22Rv1 (cell line): ENCODE results near the gene MTMR6.

Experiments
- ZFX ChIP-seq: fragments of 450-650 bp; IDR thresholded peaks from 2 replicates; pipeline ENCODE4 v1.6.1; 2017; ENCODE audit warnings: antibody characterized with exemption, borderline replicate concordance
- TF ChIP-seq, protein P1 (sequence below): fragments of 450-650 bp; IDR thresholded peaks from 2 replicates; pipeline ENCODE4 v1.5.1; 2017; ENCODE audit warnings: mild to moderate bottlenecking

DNA sequence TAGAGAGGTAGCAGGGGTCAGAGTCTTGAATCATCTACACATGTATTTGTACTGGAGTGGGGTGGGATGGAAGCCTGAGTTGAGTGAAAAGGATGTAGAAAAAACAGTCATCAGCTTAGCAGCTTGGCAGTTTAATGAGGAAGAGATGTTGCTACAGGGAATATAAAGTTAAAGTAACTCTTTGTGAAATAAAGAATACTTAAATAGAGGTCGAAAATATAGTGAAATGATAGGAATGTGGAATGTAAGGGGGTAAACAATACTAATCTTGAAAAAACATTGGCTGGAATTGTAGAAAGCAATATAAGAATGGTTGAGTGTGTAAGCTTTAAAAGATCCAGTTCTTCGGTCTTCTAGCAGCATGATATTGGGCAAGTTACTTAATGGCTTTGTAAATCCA, 36.8 kb upstream of the MTMR6 start:
- TF ChIP-seq, protein P1, sequence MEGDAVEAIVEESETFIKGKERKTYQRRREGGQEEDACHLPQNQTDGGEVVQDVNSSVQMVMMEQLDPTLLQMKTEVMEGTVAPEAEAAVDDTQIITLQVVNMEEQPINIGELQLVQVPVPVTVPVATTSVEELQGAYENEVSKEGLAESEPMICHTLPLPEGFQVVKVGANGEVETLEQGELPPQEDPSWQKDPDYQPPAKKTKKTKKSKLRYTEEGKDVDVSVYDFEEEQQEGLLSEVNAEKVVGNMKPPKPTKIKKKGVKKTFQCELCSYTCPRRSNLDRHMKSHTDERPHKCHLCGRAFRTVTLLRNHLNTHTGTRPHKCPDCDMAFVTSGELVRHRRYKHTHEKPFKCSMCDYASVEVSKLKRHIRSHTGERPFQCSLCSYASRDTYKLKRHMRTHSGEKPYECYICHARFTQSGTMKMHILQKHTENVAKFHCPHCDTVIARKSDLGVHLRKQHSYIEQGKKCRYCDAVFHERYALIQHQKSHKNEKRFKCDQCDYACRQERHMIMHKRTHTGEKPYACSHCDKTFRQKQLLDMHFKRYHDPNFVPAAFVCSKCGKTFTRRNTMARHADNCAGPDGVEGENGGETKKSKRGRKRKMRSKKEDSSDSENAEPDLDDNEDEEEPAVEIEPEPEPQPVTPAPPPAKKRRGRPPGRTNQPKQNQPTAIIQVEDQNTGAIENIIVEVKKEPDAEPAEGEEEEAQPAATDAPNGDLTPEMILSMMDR = no peak
- TF ChIP-seq ZFX = no peak
